Common myeloid progenitor, CD34-positive (primary cell): ENCODE measurements around the gene CCDC148.

ENCODE experiments used
- CTCF ChIA-PET: fragments of 350-600 bp; sonication (Branson Sonifier 250); formaldehyde crosslinking; loops from one replicate; lab custom pipeline; 2021; ENCODE audit warnings: antibody characterized with exemption; lab: Charles Lee
- POLR2A ChIA-PET: fragments of 350-600 bp; sonication (Branson Sonifier 250); formaldehyde crosslinking; loops from one replicate; lab custom pipeline; 2021; ENCODE audit warnings: antibody characterized with exemption; lab: Charles Lee
- DNase-seq, 3 donors: peaks; one replicate each; pipeline versions ENCODE4 v3.0.0 to v3.0.0-alpha.2; 2013
- H3K27ac ChIP-seq, 2 experiments: 1 replicate in 1 of 2; 2 replicates in 1 of 2; pipeline ENCODE4 v1.7.0; 2013; ENCODE audit warnings: inconsistent platforms in 2 of 2, low read length in 2 of 2, mild to moderate bottlenecking in 2 of 2, low read depth in 1 of 2, moderate library complexity in 1 of 2; ENCODE audit not compliant: severe bottlenecking in 2 of 2, insufficient read depth in 1 of 2, poor library complexity in 1 of 2
- H3K27me3 ChIP-seq, 5 experiments: replicated peaks in 2 of 5; 1 replicate in 3 of 5; 2 replicates in 2 of 5; pipeline versions ENCODE4 v1.6.1 to v1.7.0; 2013; ENCODE audit warnings: low read length in 4 of 5, mild to moderate bottlenecking in 2 of 5, moderate library complexity in 2 of 5, inconsistent platforms in 1 of 5; ENCODE audit not compliant: insufficient read depth in 5 of 5, control insufficient read depth in 4 of 5
- H3K36me3 ChIP-seq, 4 experiments: 1 replicate in 2 of 4; 2 replicates in 2 of 4; pipeline versions ENCODE4 v1.6.1 to v1.7.0; 2013; ENCODE audit warnings: low read length in 3 of 4, control low read depth in 1 of 4, mild to moderate bottlenecking in 1 of 4; ENCODE audit not compliant: control insufficient read depth in 4 of 4, insufficient read depth in 4 of 4
- H3K4me1 ChIP-seq, 4 experiments: 1 replicate in 3 of 4; 2 replicates in 1 of 4; pipeline versions ENCODE4 v1.6.1 to v1.7.1; 2013; ENCODE audit warnings: low read length in 3 of 4, mild to moderate bottlenecking in 3 of 4, control low read depth in 1 of 4, inconsistent platforms in 1 of 4, moderate library complexity in 1 of 4; ENCODE audit not compliant: control insufficient read depth in 4 of 4, insufficient read depth in 4 of 4; ENCODE audit errors: control extremely low read depth in 1 of 4
- H3K4me3 ChIP-seq, 7 experiments: 1 replicate in 4 of 7; 2 replicates in 3 of 7; pipeline versions ENCODE4 v1.5.1 to v1.7.0; 2013; ENCODE audit warnings: mild to moderate bottlenecking in 7 of 7, low read length in 6 of 7, moderate library complexity in 6 of 7, inconsistent platforms in 2 of 7, low read depth in 2 of 7, control low read depth in 1 of 7; ENCODE audit not compliant: insufficient read depth in 4 of 7, control insufficient read depth in 1 of 7; ENCODE audit errors: extremely low read depth in 1 of 7
- H3K9me3 ChIP-seq, 5 experiments: 1 replicate in 4 of 5; 2 replicates in 1 of 5; pipeline versions ENCODE4 v1.6.1 to v1.7.1; 2013; ENCODE audit warnings: low read length in 4 of 5, mild to moderate bottlenecking in 2 of 5, inconsistent platforms in 1 of 5, low read depth in 1 of 5, moderate library complexity in 1 of 5; ENCODE audit not compliant: control insufficient read depth in 4 of 5, insufficient read depth in 2 of 5; ENCODE audit errors: control extremely low read depth in 1 of 5
- WGBS: methylation state at CpG from one replicate; pipeline ENCODE4 v1.1.5; 2013; ENCODE audit not compliant: insufficient coverage; 5-methylcytosine and 5-hydroxymethylcytosine counted together

CCDC148 gene

DNA sequence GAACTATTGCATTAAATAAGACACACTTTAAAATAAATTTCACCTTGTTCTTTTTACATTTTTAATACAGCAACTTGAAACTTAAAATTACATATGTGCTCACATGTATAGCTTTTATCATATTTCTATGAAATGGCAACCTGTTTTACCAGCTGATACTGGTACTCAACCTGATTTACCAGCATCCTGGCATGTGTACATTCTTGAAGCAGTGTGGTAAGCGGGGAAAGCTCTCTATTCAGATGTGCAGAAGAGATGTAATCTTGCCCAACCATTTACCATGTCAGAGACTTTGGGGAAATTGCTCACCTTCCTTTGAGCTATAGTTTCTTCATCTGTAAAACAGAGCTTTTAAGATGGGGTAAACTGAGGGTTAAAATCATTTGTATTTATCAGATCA is 133.2 kb downstream of the CCDC148 start:
- no peak for DNase-seq
- POLR2A ChIA-PET = no interaction called here
- Histone ChIP-seq H3K9me3 (peaks cover 0 to 4% (median 0%) of the 10 kb centered on the region in 5 experiments), H3K4me3 (no peak overlapping the region), H3K4me1 (no peaks in the 10 kb centered on the region), H3K27ac (no peak overlapping the region), H3K27me3 (no peaks in the 10 kb centered on the region), H3K36me3 (no peaks in the 10 kb centered on the region)
- 100% methylated on average over 1 of the region's 1 CpG for WGBS
- CTCF ChIA-PET = no interaction called here

DNA sequence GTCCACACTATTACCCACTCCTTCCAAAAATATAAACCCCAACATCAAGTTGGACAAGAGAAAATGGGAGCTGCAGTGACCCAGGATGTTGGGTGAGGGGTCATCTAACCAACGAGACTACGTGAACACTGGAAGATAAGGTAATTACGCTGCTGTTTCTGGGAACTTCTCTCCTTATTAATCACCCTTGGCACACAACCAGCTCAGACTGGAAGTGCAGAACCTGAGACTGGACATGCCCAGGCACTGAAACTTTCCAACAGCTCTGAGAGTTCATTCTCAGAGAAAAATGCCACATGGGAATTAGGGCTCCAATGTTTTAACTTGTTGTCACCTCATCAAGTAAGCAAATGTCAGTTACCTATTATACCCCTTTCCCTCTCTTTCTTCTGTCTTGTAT is 135.3 kb downstream of the CCDC148 start:
- Histone ChIP-seq H3K4me3 (no peak overlapping the region), H3K9me3 (no peaks in the 10 kb centered on the region), H3K4me1 (peaks cover 0 to 1% (median under 1%) of the 10 kb centered on the region in 4 experiments), H3K27me3 (no peaks in the 10 kb centered on the region), H3K36me3 (no peaks in the 10 kb centered on the region), H3K27ac (no peak overlapping the region)
- ChIA-PET POLR2A (no interaction called here), CTCF (interaction anchor here (1.4 kb wide), 1 partner anchor 24 kb away, joined by 3 read pairs; no protein-coding TSS in a partner anchor)
- no peak for DNase-seq
- no CpG with 5 or more reads among the region's 3 CpGs for WGBS

DNA sequence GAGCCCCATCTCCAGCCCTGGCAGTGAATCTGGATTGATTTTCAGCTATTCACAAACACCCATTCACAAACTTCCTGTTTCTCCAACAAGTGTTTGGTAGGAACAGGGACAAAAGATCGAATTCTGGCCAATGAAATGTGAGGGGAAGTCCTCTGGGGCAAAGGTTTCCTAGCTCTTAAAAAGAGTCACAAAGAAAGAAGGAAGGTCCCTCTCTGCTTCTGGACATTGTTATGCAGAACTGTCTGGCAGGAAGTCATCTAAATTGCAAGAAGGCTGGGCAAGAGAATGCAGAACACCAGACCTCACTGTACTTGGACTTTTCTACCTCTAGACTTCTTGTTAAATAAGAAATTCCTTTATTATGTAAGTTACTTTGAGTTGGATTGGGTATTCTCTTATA is 137.3 kb downstream of the CCDC148 start:
- ChIA-PET CTCF (no interaction called here), POLR2A (no interaction called here)
- peaks cover 0 to 14% (median 5%) of the 10 kb centered on the region in 4 experiments for H3K4me1 ChIP-seq
- no peaks in the 10 kb centered on the region for H3K27me3 ChIP-seq
- no peaks in the 10 kb centered on the region for H3K36me3 ChIP-seq
- H3K4me3 ChIP-seq = no peak overlapping the region
- no peaks in the 10 kb centered on the region for H3K9me3 ChIP-seq
- no peak for DNase-seq
- 88% methylated on average over 1 of the region's 1 CpG for WGBS
- H3K27ac ChIP-seq = no peak overlapping the region

DNA sequence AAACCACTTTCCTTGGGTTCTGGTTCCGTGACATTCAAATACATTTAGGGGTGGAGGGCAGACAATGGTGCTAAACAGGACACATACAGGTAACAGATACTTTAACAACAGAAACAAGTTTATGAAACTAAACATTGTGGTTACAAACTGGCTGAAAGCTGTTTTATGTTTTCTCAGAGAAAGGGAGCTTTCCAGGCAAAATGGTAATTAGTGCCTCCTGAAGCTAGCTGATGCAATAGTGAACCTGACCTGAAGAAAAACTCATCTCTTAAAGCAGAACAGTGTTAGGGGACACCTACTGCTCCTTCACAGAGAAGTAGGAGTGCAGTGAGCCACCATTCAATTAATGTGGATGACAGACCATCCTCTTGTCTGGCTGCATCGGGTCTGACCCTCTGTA is 138.9 kb downstream of the CCDC148 start:
- WGBS = 100% methylated on average over 1 of the region's 2 CpGs
- H3K9me3 ChIP-seq = no peaks in the 10 kb centered on the region
- CTCF ChIA-PET = interaction anchor here (0.9 kb wide), 1 partner anchor 138 kb away, joined by 3 read pairs; no protein-coding TSS in a partner anchor

DNA sequence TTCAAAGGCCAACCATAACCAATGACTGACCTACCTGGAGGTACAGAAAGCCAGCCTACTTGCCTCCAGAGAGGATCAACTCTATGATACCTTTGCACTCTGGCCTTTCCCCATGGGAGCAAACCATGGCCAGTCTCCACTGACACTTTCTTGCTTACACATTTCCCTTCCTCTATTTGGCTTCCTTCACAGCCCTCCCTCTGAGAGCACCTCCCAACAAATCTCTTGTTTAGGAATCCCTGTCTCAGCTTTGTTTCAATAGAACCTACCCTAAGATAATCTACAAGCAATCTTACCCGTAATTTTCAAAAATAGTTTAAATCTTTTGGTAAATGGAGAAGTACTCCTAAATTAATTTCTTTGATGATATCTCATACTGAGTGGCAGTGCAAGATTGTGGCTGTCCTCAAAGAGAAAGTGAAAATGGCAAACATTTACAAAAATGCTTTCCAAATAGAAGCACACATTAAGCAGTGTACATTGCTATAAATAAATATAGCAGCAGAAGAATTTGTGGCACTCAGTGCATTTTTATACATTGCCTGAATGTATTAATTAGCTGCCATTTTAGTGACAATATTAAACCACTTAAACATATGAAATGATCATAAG is 140.6 kb downstream of the CCDC148 start:
- peak in 2 of 3 donors; percentile 64 to 67 for DNase-seq
- H3K27ac ChIP-seq = no peak overlapping the region
- WGBS = no CpG with 5 or more reads among the region's 1 CpG

More for the DNA sequence above, 138.9 kb downstream of the CCDC148 start:
- H3K4me1 ChIP-seq = peaks cover 0 to 14% (median 5%) of the 10 kb centered on the region in 4 experiments
- H3K36me3 ChIP-seq = no peaks in the 10 kb centered on the region
- POLR2A ChIA-PET = no interaction called here
- no peak overlapping the region for H3K27ac ChIP-seq
- no peaks in the 10 kb centered on the region for H3K27me3 ChIP-seq
- no peak for DNase-seq
- H3K4me3 ChIP-seq = no peak overlapping the region

DNA sequence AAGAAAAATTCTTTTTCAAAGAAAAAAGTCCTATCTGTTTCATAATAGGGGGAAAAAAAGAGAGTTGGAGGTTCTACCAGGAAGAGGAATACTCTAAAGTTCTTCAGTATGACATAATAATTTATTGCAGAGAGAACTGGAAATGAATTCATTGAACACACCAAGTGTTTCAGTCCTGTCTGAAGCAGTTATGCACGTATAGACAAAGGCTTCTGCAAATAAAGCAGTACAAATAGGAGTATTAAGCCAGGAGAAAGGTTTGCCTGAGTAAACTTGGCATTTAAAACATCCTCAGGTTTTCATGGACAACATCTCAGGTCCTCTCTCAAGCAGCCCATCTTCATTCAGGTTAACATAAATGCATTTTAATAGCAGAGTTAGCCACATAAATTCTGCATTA is 141.6 kb downstream of the CCDC148 start:
- no peaks in the 10 kb centered on the region for H3K36me3 ChIP-seq
- ChIA-PET CTCF (no interaction called here), POLR2A (no interaction called here)
- H3K27ac ChIP-seq = no peak overlapping the region
- no peak for DNase-seq
- H3K27me3 ChIP-seq = no peaks in the 10 kb centered on the region
- no CpG with 5 or more reads among the region's 1 CpG for WGBS
- H3K4me1 ChIP-seq = peaks cover 0 to 14% (median 5%) of the 10 kb centered on the region in 4 experiments
- peaks cover 0 to 2% (median 0%) of the 10 kb centered on the region in 5 experiments for H3K9me3 ChIP-seq
- H3K4me3 ChIP-seq = no peak overlapping the region

More for the DNA sequence above, 140.6 kb downstream of the CCDC148 start:
- peaks cover 0 to 14% (median 5%) of the 10 kb centered on the region in 4 experiments for H3K4me1 ChIP-seq
- peaks cover 0 to 2% (median 0%) of the 10 kb centered on the region in 5 experiments for H3K9me3 ChIP-seq
- H3K36me3 ChIP-seq = no peaks in the 10 kb centered on the region
- no peaks in the 10 kb centered on the region for H3K27me3 ChIP-seq
- H3K4me3 ChIP-seq = peak overlapping the region in 3 of 7 experiments; percentile 12 to 48 (median 16)
- ChIA-PET CTCF (interaction anchor here (0.8 kb wide), 1 partner anchor 13 kb away, joined by 3 read pairs; no protein-coding TSS in a partner anchor), POLR2A (no interaction called here)

DNA sequence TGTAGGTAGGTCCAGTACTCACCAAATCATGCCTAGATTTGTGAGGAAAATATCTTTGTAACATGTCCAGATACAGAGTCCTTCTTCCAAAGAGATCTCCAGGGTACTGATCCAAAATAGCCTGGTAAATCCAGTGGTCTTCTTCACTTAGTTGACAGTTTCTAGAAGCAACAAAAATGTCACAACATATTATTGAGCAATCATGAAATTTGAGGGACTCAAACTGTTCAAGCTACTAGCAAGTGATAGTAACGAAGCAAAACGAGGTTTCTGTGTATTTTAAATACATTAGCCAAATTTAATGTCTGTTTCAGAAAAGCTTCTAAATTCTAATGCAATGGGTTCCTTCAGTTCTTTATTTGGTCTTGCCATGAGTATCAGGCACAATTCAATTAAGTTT is 142.8 kb downstream of the CCDC148 start:
- no peak for DNase-seq
- ChIA-PET POLR2A (no interaction called here), CTCF (no interaction called here)
- Histone ChIP-seq H3K9me3 (peaks cover 0 to 2% (median 0%) of the 10 kb centered on the region in 5 experiments), H3K27ac (no peak overlapping the region), H3K27me3 (no peaks in the 10 kb centered on the region), H3K4me3 (no peak overlapping the region), H3K4me1 (peaks cover 0 to 14% (median 5%) of the 10 kb centered on the region in 4 experiments), H3K36me3 (no peaks in the 10 kb centered on the region)
- WGBS = 100% methylated on average over 2 of the region's 2 CpGs
